Caco-2 (cell line): Measurements from ENCODE around the gene KCTD1. TPM values are rescaled to one million over a fixed set of nuclear protein-coding genes. Genes with fewer than 3 reads are reported as not detected.

Source experiments
- BruUV-seq: library from RNA; stranded (reverse); fragments of 400-500 nt; replicated peaks from 2 replicates; lab custom pipeline; 2021; lab: Mats Ljungman, UMichigan
- CTCF ChIA-PET: fragments of 300-600 bp; sonication (Branson Sonifier 250); formaldehyde crosslinking; loops from one replicate; lab custom pipeline; 2022; ENCODE audit warnings: antibody characterized with exemption; lab: Charles Lee
- POLR2A ChIA-PET: fragments of 300-600 bp; sonication (Branson Sonifier 250); formaldehyde crosslinking; loops from one replicate; lab custom pipeline; 2022; ENCODE audit warnings: antibody characterized with exemption; lab: Charles Lee
- DNase-seq, 2 experiments: peaks; one replicate each; pipeline versions ENCODE4 v3.0.0 to v3.0.0-alpha.2; 2020 to 2022
- H3K27me3 ChIP-seq: replicated peaks from 2 replicates; pipeline ENCODE4 v1.6.0; 2011; ENCODE audit warnings: low read length; ENCODE audit not compliant: control insufficient read depth, insufficient read depth
- H3K36me3 ChIP-seq: 2 replicates; pipeline ENCODE4 v1.5.1; 2011; ENCODE audit warnings: low read length; ENCODE audit not compliant: control insufficient read depth, insufficient read depth
- H3K4me1 ChIP-seq: fragments of 250-450 bp; sonication (Bioruptor Pico); 2 replicates; pipeline ENCODE4 v1.5.1; 2020; ENCODE audit warnings: mild to moderate bottlenecking
- H3K4me3 ChIP-seq: 2 replicates; pipeline ENCODE4 v1.5.1; 2011; ENCODE audit warnings: low read depth, mild to moderate bottlenecking, control low read depth, low read length
- H3K9me3 ChIP-seq: fragments of 250-450 bp; sonication (Bioruptor Pico); 2 replicates; pipeline ENCODE4 v1.5.1; 2020; ENCODE audit warnings: mild to moderate bottlenecking, moderate library complexity
- H3K27ac Mint-ChIP-seq: one replicate; pipeline ENCODE4 v1.8.0; 2022; ENCODE audit warnings: mixed read lengths; ENCODE audit not compliant: unreplicated experiment
- H3K27me3 Mint-ChIP-seq: one replicate; pipeline ENCODE4 v1.8.0; 2022; ENCODE audit warnings: mixed read lengths; ENCODE audit not compliant: insufficient read depth, unreplicated experiment
- H3K36me3 Mint-ChIP-seq: one replicate; pipeline ENCODE4 v1.8.0; 2022; ENCODE audit warnings: mild to moderate bottlenecking, mixed read lengths; ENCODE audit not compliant: insufficient read depth, unreplicated experiment
- H3K4me1 Mint-ChIP-seq: one replicate; pipeline ENCODE4 v1.8.0; 2022; ENCODE audit warnings: low read depth, mixed read lengths; ENCODE audit not compliant: unreplicated experiment
- H3K4me3 Mint-ChIP-seq: one replicate; pipeline ENCODE4 v1.8.0; 2022; ENCODE audit warnings: mild to moderate bottlenecking, moderate library complexity, mixed read lengths; ENCODE audit not compliant: unreplicated experiment
- H3K9me3 Mint-ChIP-seq: one replicate; pipeline ENCODE4 v1.8.0; 2022; ENCODE audit warnings: mixed read lengths; ENCODE audit not compliant: unreplicated experiment
- CTCF ChIP-seq, 2 experiments: fragments of 200-600 bp in 1 of 2; IDR thresholded peaks; 1 replicate in 1 of 2; 2 replicates in 1 of 2; pipeline versions ENCODE4 v1.5.1 to v1.8.0; 2011 to 2022; ENCODE audit warnings: antibody characterized with exemption in 1 of 2, control low read depth in 1 of 2, inconsistent platforms in 1 of 2, low read depth in 1 of 2, low read length in 1 of 2, mild to moderate bottlenecking in 1 of 2, moderate library complexity in 1 of 2; ENCODE audit not compliant: insufficient read depth in 1 of 2, severe bottlenecking in 1 of 2, unreplicated experiment in 1 of 2
- intact Hi-C: fragments of 100-400 bp; cut with micrococcal nuclease; formaldehyde crosslinking; loops from one replicate; pipeline ENCODE4 v1.10.0; 2022; ENCODE audit not compliant: unreplicated experiment
- total RNA-seq: library from RNA; stranded (reverse); gene quantifications from 2 replicates; pipeline ENCODE4 v1.2.3, GENCODE V29; 2022

KCTD1 gene
- total RNA-seq, 1 experiment from 2014 or later: 5.7 TPM

GRCh38 chr18:26455639-26456038, 92.7 kb downstream of the KCTD1 start:
- Mint-ChIP-seq H3K4me3 (no peak overlapping the region), H3K4me1 (no peaks in the 10 kb centered on the region), H3K27ac (no peak overlapping the region), H3K36me3 (no peaks in the 10 kb centered on the region), H3K9me3 (no peaks in the 10 kb centered on the region), H3K27me3 (no peaks in the 10 kb centered on the region)
- H3K36me3 ChIP-seq: no peaks in the 10 kb centered on the region
- no peak for DNase-seq
- intact Hi-C loops: loop anchor here (5.0 kb wide), 1 partner anchor 148 kb away; no protein-coding TSS in a partner anchor
- H3K4me1 ChIP-seq: no peaks in the 10 kb centered on the region
- ChIA-PET CTCF (no interaction called here), POLR2A (interaction anchor here (0.5 kb wide), 1 partner anchor 21 kb away, joined by 3 read pairs; no protein-coding TSS in a partner anchor)
- H3K9me3 ChIP-seq: no peaks in the 10 kb centered on the region
- H3K4me3 ChIP-seq: no peak overlapping the region
- BruUV-seq: no TSS peak
- no peak for TF ChIP-seq CTCF (IDR thresholded peaks at IDR 0.05; ENCODE audit: insufficient read depth in 1 of 2, low read depth in 1 of 2, low read length in 1 of 2, severe bottlenecking in 1 of 2, unreplicated experiment in 1 of 2)
- H3K27me3 ChIP-seq: no peaks in the 10 kb centered on the region

- no peaks in the 10 kb centered on the region for H3K36me3 Mint-ChIP-seq
These were observed 93.7 kb downstream of the KCTD1 start for GRCh38 chr18:26454616-26455015.

GRCh38 chr18:26454192-26454591, 94.2 kb downstream of the KCTD1 start:
- H3K4me1 ChIP-seq: no peaks in the 10 kb centered on the region
- intact Hi-C loops: no loop called here

More at GRCh38 chr18:26454616-26455015, 93.7 kb downstream of the KCTD1 start:
- H3K27me3 Mint-ChIP-seq: no peaks in the 10 kb centered on the region
- TF ChIP-seq CTCF (IDR thresholded peaks at IDR 0.05; ENCODE audit: insufficient read depth in 1 of 2, low read depth in 1 of 2, low read length in 1 of 2, severe bottlenecking in 1 of 2, unreplicated experiment in 1 of 2): no peak
- H3K9me3 ChIP-seq: no peaks in the 10 kb centered on the region
- POLR2A ChIA-PET: no interaction called here
- no TSS peak for BruUV-seq
- intact Hi-C loops: loop anchor here (5.0 kb wide), 1 partner anchor 147 kb away; no protein-coding TSS in a partner anchor
- no peaks in the 10 kb centered on the region for H3K9me3 Mint-ChIP-seq
- no peak for DNase-seq
- H3K36me3 ChIP-seq: no peaks in the 10 kb centered on the region
- H3K4me1 Mint-ChIP-seq: no peaks in the 10 kb centered on the region
- H3K4me3 Mint-ChIP-seq: no peak overlapping the region
- H3K27ac Mint-ChIP-seq: no peak overlapping the region
- H3K27me3 ChIP-seq: no peaks in the 10 kb centered on the region
- no peak overlapping the region for H3K4me3 ChIP-seq
- CTCF ChIA-PET: no interaction called here
- no peaks in the 10 kb centered on the region for H3K4me1 ChIP-seq

More at GRCh38 chr18:26454192-26454591, 94.2 kb downstream of the KCTD1 start:
- Mint-ChIP-seq H3K27me3 (no peaks in the 10 kb centered on the region), H3K4me1 (no peaks in the 10 kb centered on the region), H3K9me3 (no peaks in the 10 kb centered on the region), H3K36me3 (no peaks in the 10 kb centered on the region), H3K4me3 (no peak overlapping the region), H3K27ac (no peak overlapping the region)
- CTCF ChIA-PET: no interaction called here
- no TSS peak for BruUV-seq
- Histone ChIP-seq H3K4me3 (no peak overlapping the region), H3K27me3 (no peaks in the 10 kb centered on the region), H3K36me3 (no peaks in the 10 kb centered on the region), H3K9me3 (no peaks in the 10 kb centered on the region)
- no peak for TF ChIP-seq CTCF (IDR thresholded peaks at IDR 0.05; ENCODE audit: insufficient read depth in 1 of 2, low read depth in 1 of 2, low read length in 1 of 2, severe bottlenecking in 1 of 2, unreplicated experiment in 1 of 2)
- POLR2A ChIA-PET: no interaction called here
- DNase-seq: no peak
